HG03442 (cell line): Measurements from ENCODE around the gene YIF1A.
"Not testable (repeated sequence)": the region's sequence is repeated elsewhere in the genome, so short reads cannot be mapped to it uniquely, and the experiment has no call there.

ENCODE experiments used
- ATAC-seq: cut with Tn5 transposase; IDR thresholded peaks from one replicate; pipeline ENCODE4 v1.9.1; 2021; ENCODE audit warnings: mild to moderate bottlenecking, moderate library complexity; ENCODE audit not compliant: unreplicated experiment

Gene YIF1A

GRCh38 chr11:66311965-66312548 is 23.1 kb upstream of the YIF1A start:
- peak; percentile 66 for ATAC-seq

- no peak for ATAC-seq
Observed at GRCh38 chr11:66311470-66311964, 22.6 kb upstream of the YIF1A start.

- not testable (repeated sequence) for ATAC-seq
Observed at GRCh38 chr11:66310803-66311440, 22.0 kb upstream of the YIF1A start.

GRCh38 chr11:66310324-66310723 is 21.4 kb upstream of the YIF1A start:
- no peak for ATAC-seq

- ATAC-seq = no peak
Observed at GRCh38 chr11:66309475-66309874, 20.5 kb upstream of the YIF1A start.

GRCh38 chr11:66302656-66303055 is 13.7 kb upstream of the YIF1A start:
- ATAC-seq = no peak

- no peak for ATAC-seq
Observed at GRCh38 chr11:66299186-66299585, 10.2 kb upstream of the YIF1A start.

GRCh38 chr11:66297610-66298009 is 8.7 kb upstream of the YIF1A start:
- no peak for ATAC-seq

GRCh38 chr11:66294626-66295620 is 6.0 kb upstream of the YIF1A start:
- ATAC-seq = no peak

GRCh38 chr11:66293777-66294625 is 5.1 kb upstream of the YIF1A start:
- no peak for ATAC-seq

- ATAC-seq = no peak
Observed at GRCh38 chr11:66293352-66293751, 4.4 kb upstream of the YIF1A start.

GRCh38 chr11:66292543-66293332 is 3.8 kb upstream of the YIF1A start:
- no peak for ATAC-seq

GRCh38 chr11:66291706-66292542 is 3.0 kb upstream of the YIF1A start, which contains the start of gene TMEM151A:
Gene TMEM151A, plus strand, starts transcription at chr11:66291894. Its CDS starts 120 bp downstream, at chr11:66292014.
- no peak for ATAC-seq

GRCh38 chr11:66291303-66291705 is 2.4 kb upstream of the YIF1A start:
- ATAC-seq = no peak

GRCh38 chr11:66290330-66290621 is 1.3 kb upstream of the YIF1A start:
- no peak for ATAC-seq

- peak; percentile 24 for ATAC-seq
Observed at GRCh38 chr11:66289548-66290329, 796 bp upstream of the YIF1A start.

GRCh38 chr11:66287889-66288670 is 863 bp downstream of the YIF1A start:
- ATAC-seq = no peak
